Activated B cell treated with CpG ODN at 0.5 μM for 24 hours (primary cell): Measurements from ENCODE around the gene TMUB1. TPM values are rescaled to one million over a fixed set of nuclear protein-coding genes. Genes with fewer than 3 reads are reported as not detected.

ENCODE experiments used
- ATAC-seq: fragments of 200-7000 bp; cut with Tn5 transposase; one replicate; pipeline ENCODE4 v1.10.0; 2021; ENCODE audit warnings: low read depth, mild to moderate bottlenecking, moderate library complexity
- CTCF ChIA-PET: fragments of 350-600 bp; sonication (Branson Sonifier 250); formaldehyde crosslinking; loops from one replicate; lab custom pipeline; 2021; ENCODE audit warnings: antibody characterized with exemption; lab: Charles Lee
- POLR2A ChIA-PET: fragments of 350-600 bp; sonication (Branson Sonifier 250); formaldehyde crosslinking; loops from one replicate; lab custom pipeline; 2021; ENCODE audit warnings: antibody characterized with exemption; lab: Charles Lee
- DNase-seq: peaks from one replicate; pipeline ENCODE4 v3.0.0; 2022
- H3K27ac Mint-ChIP-seq: one replicate; pipeline ENCODE4 v1.8.0; 2020; ENCODE audit warnings: mixed read lengths
- H3K27me3 Mint-ChIP-seq: one replicate; pipeline ENCODE4 v1.8.0; 2021; ENCODE audit warnings: mixed read lengths
- H3K36me3 Mint-ChIP-seq: one replicate; pipeline ENCODE4 v1.8.0; 2021; ENCODE audit warnings: low read depth, mixed read lengths
- H3K4me1 Mint-ChIP-seq: one replicate; pipeline ENCODE4 v1.8.0; 2021; ENCODE audit warnings: mixed read lengths
- H3K4me3 Mint-ChIP-seq: one replicate; pipeline ENCODE4 v1.8.0; 2020; ENCODE audit warnings: mild to moderate bottlenecking, mixed read lengths
- H3K9me3 Mint-ChIP-seq: one replicate; pipeline ENCODE4 v1.8.0; 2020; ENCODE audit warnings: mixed read lengths
- CTCF ChIP-seq: fragments of 200-600 bp; IDR thresholded peaks from one replicate; pipeline ENCODE4 v1.8.0; 2022; ENCODE audit warnings: antibody characterized with exemption, mild to moderate bottlenecking
- intact Hi-C: fragments of 100-400 bp; cut with micrococcal nuclease; formaldehyde crosslinking; loops from one replicate; pipeline ENCODE4 v1.15.1; 2024
- total RNA-seq: library from RNA; stranded (reverse); gene quantifications from 2 replicates; pipeline ENCODE4 v1.2.3, GENCODE V29; 2022

Gene TMUB1
- total RNA-seq, 1 donor from 2014 or later, result 40.5 TPM

GRCh38 chr7:151080067-151080521, 3.2 kb downstream of the TMUB1 start:
- peak; percentile 1 for ATAC-seq
- TF ChIP-seq CTCF, result no peak
- peaks cover 18% of the 10 kb centered on the region for H3K36me3 Mint-ChIP-seq
- intact Hi-C loops, result loop anchor here (1.0 to 10.0 kb wide), 8 partner anchors 22 to 1455 kb away; partner anchors contain the start of genes ABCF2, PRKAG2 and ZNF862
- no peaks in the 10 kb centered on the region for H3K9me3 Mint-ChIP-seq
- peak overlapping the region; percentile 70 for H3K27ac Mint-ChIP-seq
- ChIA-PET CTCF (no interaction called here), POLR2A (interaction anchor here (1.0 to 1.2 kb wide), 5 partner anchors 17 to 147 kb away, joined by 3 to 14 read pairs (median 4); partner anchors contain the start of genes ABCB8, ABCF2 and SLC4A2)
- DNase-seq, result no peak
- H3K4me1 Mint-ChIP-seq, result peaks cover 43% of the 10 kb centered on the region
- H3K27me3 Mint-ChIP-seq, result peaks cover 4% of the 10 kb centered on the region
- H3K4me3 Mint-ChIP-seq, result peak overlapping the region; percentile 87

DNA sequence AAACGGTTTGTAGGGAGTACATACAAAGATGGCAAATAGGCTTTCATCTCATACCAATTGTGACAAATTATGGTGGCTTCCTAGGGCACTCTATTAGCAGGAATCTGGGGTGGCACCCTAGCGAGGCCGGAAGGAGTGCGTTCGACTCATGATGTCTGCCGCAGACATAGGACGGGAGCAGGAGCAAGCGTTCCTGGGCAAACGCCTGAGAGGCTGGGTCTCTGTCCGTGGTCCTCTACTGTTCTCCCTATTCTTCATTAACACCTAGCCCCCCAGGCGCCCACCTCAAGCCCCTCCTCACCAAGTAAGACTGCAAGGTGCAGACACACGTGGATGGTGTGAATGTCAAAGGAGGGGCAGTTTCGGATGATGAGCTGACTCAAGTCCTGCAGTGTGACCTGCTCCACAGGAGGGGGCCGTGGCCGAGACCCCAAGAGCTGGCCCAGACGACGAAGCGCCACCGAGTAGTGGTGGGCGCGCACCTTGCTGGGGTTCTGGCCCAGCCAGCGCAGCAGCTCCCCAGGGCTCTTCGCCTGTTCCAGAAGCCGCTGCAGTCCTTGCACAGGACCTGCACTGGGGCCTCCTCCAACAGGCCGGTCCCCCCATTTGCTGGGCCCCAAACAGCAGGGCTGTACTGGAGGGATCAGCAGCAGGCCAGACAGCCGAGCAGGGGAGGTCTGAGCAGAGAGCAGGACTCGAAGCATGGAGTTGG, 3.9 kb downstream of the TMUB1 start:
- POLR2A ChIA-PET, result interaction anchor here (0.5 kb wide), 1 partner anchor 18 kb away, joined by 3 read pairs; no protein-coding TSS in a partner anchor

DNA sequence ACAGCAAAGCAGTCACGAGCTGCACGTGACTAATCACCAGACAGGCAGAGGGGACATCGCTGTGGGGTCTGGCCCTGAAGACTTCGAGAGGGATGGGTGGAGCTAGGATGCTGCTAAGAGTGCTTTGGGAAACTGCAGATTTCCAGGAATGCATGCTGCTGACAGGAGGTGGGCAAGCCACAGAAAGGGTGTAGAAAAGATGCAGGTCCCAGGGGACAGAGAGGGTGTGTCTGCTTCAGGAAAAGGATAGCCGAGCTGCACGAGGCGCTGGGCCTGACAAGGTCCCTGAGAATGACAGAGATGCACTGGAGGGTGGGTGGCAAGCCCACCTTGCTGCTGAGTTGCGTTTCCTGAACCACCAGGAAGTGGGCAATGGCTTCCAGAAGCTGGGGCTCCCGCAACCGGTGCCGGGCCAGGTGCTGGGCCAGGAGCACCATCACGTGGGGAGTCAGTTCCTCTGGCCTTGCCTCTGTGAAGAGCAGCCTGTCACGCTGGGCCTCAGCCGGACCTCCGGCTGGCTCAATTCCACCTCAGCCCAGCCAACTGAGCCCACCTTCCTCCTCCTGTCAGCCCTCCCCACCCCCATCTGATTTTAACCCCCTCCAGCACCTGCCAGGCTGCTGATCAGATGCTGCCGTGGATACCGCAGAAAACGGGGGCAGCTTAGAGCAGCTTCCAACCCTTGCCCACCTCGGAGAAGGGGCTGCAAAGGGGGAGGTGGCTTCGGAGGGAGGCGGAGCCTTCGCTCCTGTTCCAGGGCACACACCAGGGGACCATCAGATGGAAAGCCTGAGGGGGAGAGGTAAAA, 4.9 kb downstream of the TMUB1 start:
- ATAC-seq (no peak), DNase-seq (no peak)
- Mint-ChIP-seq H3K27ac (peak overlapping the region; percentile 50), H3K27me3 (no peaks in the 10 kb centered on the region), H3K36me3 (peaks cover 30% of the 10 kb centered on the region), H3K4me3 (peak overlapping the region; percentile 87), H3K9me3 (no peaks in the 10 kb centered on the region), H3K4me1 (peaks cover 34% of the 10 kb centered on the region)
- TF ChIP-seq CTCF, result no peak
- intact Hi-C loops, result no loop called here
- CTCF ChIA-PET, result no interaction called here
- POLR2A ChIA-PET, result interaction anchor here (0.5 kb wide), 1 partner anchor 17 kb away, joined by 3 read pairs; no protein-coding TSS in a partner anchor

More for the DNA sequence above, 3.9 kb downstream of the TMUB1 start:
- ATAC-seq (no peak), DNase-seq (no peak)
- Mint-ChIP-seq H3K27ac (no peak overlapping the region), H3K4me1 (peaks cover 39% of the 10 kb centered on the region), H3K36me3 (peaks cover 22% of the 10 kb centered on the region), H3K27me3 (no peaks in the 10 kb centered on the region), H3K9me3 (no peaks in the 10 kb centered on the region), H3K4me3 (peak overlapping the region; percentile 87)
- intact Hi-C loops, result no loop called here
- no peak for TF ChIP-seq CTCF
- CTCF ChIA-PET, result no interaction called here

GRCh38 chr7:151077705-151078232, 5.5 kb downstream of the TMUB1 start:
- H3K4me1 Mint-ChIP-seq, result peaks cover 30% of the 10 kb centered on the region
- ChIA-PET CTCF (no interaction called here), POLR2A (no interaction called here)
- ATAC-seq, result no peak
- intact Hi-C loops, result no loop called here
- H3K36me3 Mint-ChIP-seq, result peaks cover 29% of the 10 kb centered on the region
- no peak for DNase-seq
- no peaks in the 10 kb centered on the region for H3K27me3 Mint-ChIP-seq
- H3K27ac Mint-ChIP-seq, result peak overlapping the region; percentile 50
- no peak for TF ChIP-seq CTCF
- peak overlapping the region; percentile 42 for H3K4me3 Mint-ChIP-seq
- no peaks in the 10 kb centered on the region for H3K9me3 Mint-ChIP-seq
